HL-60 (cell line): ENCODE measurements around the gene SDE2.

ENCODE experiments used
- DNase-seq, 2 experiments: peaks; one replicate each; pipeline ENCODE4 v3.0.0-alpha.2; 2010 to 2020; ENCODE audit warnings: low read depth in 1 of 2, low spot score in 1 of 2
- H3K27ac ChIP-seq: fragments of 250-450 bp; sonication (Bioruptor Pico); replicated peaks from 2 replicates; pipeline ENCODE4 v1.5.1; 2020; ENCODE audit warnings: mild to moderate bottlenecking, moderate library complexity
- H3K27me3 ChIP-seq: fragments of 250-450 bp; sonication (Bioruptor Pico); 2 replicates; pipeline ENCODE4 v1.5.1; 2021; ENCODE audit warnings: mild to moderate bottlenecking, moderate library complexity; ENCODE audit not compliant: insufficient read depth, poor library complexity, severe bottlenecking
- H3K4me3 ChIP-seq: replicated peaks from 2 replicates; pipeline ENCODE4 v1.5.1; 2011; ENCODE audit warnings: mild to moderate bottlenecking, control low read depth, low read length; ENCODE audit not compliant: insufficient read depth
- GABPA ChIP-seq: IDR thresholded peaks from 2 replicates; pipeline ENCODE4 v1.6.1; 2012; ENCODE audit warnings: low read depth
- POLR2AphosphoS5 ChIP-seq: IDR thresholded peaks from 2 replicates; pipeline ENCODE4 v1.6.1; 2012; ENCODE audit warnings: low read depth
- SPI1 ChIP-seq: IDR thresholded peaks from 2 replicates; pipeline ENCODE4 v1.6.1; 2012; ENCODE audit warnings: low read depth, mild to moderate bottlenecking, borderline replicate concordance
- TF ChIP-seq, protein P1 (sequence below): IDR thresholded peaks from 2 replicates; pipeline ENCODE4 v1.6.1; 2012; ENCODE audit warnings: low read depth; ENCODE audit not compliant: insufficient replicate concordance
- TF ChIP-seq, protein P2 (sequence below): IDR thresholded peaks from one replicate; pipeline ENCODE4 v1.5.1; 2011; ENCODE audit warnings: low read length, control low read depth, inconsistent platforms; ENCODE audit not compliant: insufficient read depth

SDE2 gene

DNA sequence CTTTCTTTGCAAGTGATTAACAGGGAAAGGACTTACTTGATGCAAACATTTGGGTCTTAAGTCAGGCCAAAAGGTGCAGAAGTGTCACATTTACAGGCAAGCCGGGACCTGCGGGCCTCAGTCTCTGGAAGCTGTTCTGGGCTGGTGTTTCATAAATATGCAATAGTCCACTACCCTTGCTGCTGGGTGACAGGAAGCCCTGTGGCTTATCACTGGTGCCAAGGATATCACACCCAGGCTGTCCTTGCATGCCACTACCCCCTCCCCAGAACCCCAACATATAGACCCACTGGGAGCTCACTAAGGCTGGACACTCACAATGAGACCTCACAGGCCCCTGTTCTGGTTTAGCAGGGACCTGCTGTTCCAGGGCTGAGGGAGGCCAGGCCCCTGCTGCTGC, 54.8 kb downstream of the SDE2 start:
- H3K4me3 ChIP-seq: no peak overlapping the region
- no peaks in the 10 kb centered on the region for H3K27me3 ChIP-seq
- TF ChIP-seq SPI1: no peak
- TF ChIP-seq, protein P1, sequence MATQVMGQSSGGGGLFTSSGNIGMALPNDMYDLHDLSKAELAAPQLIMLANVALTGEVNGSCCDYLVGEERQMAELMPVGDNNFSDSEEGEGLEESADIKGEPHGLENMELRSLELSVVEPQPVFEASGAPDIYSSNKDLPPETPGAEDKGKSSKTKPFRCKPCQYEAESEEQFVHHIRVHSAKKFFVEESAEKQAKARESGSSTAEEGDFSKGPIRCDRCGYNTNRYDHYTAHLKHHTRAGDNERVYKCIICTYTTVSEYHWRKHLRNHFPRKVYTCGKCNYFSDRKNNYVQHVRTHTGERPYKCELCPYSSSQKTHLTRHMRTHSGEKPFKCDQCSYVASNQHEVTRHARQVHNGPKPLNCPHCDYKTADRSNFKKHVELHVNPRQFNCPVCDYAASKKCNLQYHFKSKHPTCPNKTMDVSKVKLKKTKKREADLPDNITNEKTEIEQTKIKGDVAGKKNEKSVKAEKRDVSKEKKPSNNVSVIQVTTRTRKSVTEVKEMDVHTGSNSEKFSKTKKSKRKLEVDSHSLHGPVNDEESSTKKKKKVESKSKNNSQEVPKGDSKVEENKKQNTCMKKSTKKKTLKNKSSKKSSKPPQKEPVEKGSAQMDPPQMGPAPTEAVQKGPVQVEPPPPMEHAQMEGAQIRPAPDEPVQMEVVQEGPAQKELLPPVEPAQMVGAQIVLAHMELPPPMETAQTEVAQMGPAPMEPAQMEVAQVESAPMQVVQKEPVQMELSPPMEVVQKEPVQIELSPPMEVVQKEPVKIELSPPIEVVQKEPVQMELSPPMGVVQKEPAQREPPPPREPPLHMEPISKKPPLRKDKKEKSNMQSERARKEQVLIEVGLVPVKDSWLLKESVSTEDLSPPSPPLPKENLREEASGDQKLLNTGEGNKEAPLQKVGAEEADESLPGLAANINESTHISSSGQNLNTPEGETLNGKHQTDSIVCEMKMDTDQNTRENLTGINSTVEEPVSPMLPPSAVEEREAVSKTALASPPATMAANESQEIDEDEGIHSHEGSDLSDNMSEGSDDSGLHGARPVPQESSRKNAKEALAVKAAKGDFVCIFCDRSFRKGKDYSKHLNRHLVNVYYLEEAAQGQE: no peak
- no peak for TF ChIP-seq GABPA
- TF ChIP-seq, protein P2, sequence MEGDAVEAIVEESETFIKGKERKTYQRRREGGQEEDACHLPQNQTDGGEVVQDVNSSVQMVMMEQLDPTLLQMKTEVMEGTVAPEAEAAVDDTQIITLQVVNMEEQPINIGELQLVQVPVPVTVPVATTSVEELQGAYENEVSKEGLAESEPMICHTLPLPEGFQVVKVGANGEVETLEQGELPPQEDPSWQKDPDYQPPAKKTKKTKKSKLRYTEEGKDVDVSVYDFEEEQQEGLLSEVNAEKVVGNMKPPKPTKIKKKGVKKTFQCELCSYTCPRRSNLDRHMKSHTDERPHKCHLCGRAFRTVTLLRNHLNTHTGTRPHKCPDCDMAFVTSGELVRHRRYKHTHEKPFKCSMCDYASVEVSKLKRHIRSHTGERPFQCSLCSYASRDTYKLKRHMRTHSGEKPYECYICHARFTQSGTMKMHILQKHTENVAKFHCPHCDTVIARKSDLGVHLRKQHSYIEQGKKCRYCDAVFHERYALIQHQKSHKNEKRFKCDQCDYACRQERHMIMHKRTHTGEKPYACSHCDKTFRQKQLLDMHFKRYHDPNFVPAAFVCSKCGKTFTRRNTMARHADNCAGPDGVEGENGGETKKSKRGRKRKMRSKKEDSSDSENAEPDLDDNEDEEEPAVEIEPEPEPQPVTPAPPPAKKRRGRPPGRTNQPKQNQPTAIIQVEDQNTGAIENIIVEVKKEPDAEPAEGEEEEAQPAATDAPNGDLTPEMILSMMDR: no peak
- no peak for TF ChIP-seq POLR2AphosphoS5
- no peak overlapping the region for H3K27ac ChIP-seq
- no peak for DNase-seq

DNA sequence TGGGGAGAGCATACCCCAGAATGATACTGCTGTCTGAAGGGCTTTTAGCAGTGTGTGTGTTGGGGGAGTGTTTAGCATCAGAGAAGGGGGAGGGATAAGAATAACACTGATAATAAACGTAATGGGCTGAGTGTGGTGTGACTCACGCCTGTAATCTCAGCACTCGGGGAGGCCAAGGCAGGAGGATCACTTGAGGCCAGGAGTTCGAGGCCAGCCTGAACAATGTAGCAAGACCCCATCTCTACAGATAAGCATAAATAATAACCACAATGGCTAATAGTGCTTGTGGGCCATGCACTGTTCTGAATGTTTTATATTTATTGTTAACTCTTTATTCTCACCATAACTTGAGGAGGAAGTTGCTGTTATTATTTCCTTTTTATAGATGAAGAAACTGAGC, 55.6 kb downstream of the SDE2 start:
- no peak for DNase-seq
- TF ChIP-seq SPI1: no peak
- TF ChIP-seq, protein P2: no peak
- TF ChIP-seq, protein P1: no peak
- no peak for TF ChIP-seq GABPA
- no peak for TF ChIP-seq POLR2AphosphoS5
- H3K4me3 ChIP-seq: no peak overlapping the region
- H3K27ac ChIP-seq: no peak overlapping the region
- H3K27me3 ChIP-seq: no peaks in the 10 kb centered on the region

DNA sequence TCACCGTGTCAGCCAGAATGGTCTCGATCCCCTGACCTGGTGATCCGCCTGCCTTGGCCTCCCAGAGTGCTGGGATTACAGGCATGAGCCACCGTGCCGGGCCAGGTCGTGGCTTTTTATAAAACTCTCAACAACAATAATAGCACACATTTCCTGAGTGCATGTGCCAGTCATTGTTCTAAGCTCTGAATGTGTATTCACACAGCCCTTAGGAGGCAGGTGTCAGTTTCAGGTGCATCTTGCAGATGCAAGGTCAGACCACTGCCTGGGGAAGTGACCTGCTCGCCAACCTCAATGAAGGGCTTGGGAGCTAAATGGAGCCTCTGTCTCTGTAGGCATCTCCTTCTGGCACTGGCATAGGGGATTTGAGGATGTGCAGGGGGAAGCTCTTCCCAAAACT, 56.6 kb downstream of the SDE2 start:
- TF ChIP-seq GABPA: no peak
- TF ChIP-seq POLR2AphosphoS5: no peak
- TF ChIP-seq, protein P2: no peak
- TF ChIP-seq, protein P1: no peak
- TF ChIP-seq SPI1: no peak
- no peaks in the 10 kb centered on the region for H3K27me3 ChIP-seq
- H3K27ac ChIP-seq: no peak overlapping the region
- DNase-seq: no peak
- no peak overlapping the region for H3K4me3 ChIP-seq
